H9 (cell line): ENCODE data around the gene MEP1A. TPM values are rescaled to one million over a fixed set of nuclear protein-coding genes. Genes with fewer than 3 reads are reported as not detected.

Experiments used
- DNase-seq: peaks from one replicate; pipeline ENCODE4 v3.0.0-alpha.2; 2017
- H2AFZ ChIP-seq: one replicate; pipeline ENCODE4 v1.6.1; 2013; ENCODE audit warnings: mild to moderate bottlenecking, low read length, control low read depth, moderate library complexity
- H2AK5ac ChIP-seq: 2 replicates; pipeline ENCODE4 v1.6.1; 2013; ENCODE audit warnings: low read length, control low read depth, mixed read lengths; ENCODE audit not compliant: insufficient read length
- H2BK120ac ChIP-seq: one replicate; pipeline ENCODE4 v1.6.1; 2013; ENCODE audit warnings: low read depth, mild to moderate bottlenecking, low read length, control low read depth, inconsistent platforms; ENCODE audit not compliant: poor library complexity, severe bottlenecking
- H2BK12ac ChIP-seq: 2 replicates; pipeline ENCODE4 v1.6.1; 2013; ENCODE audit warnings: low read length, control low read depth, mixed read lengths, low read depth; ENCODE audit not compliant: insufficient read length
- H2BK15ac ChIP-seq: 2 replicates; pipeline ENCODE4 v1.6.1; 2013; ENCODE audit warnings: low read depth, low read length, control low read depth
- H2BK20ac ChIP-seq: one replicate; pipeline ENCODE4 v1.6.1; 2013; ENCODE audit warnings: low read depth, mild to moderate bottlenecking, low read length, control low read depth, inconsistent platforms; ENCODE audit not compliant: poor library complexity, severe bottlenecking
- H2BK5ac ChIP-seq: 2 replicates; pipeline ENCODE4 v1.6.1; 2013; ENCODE audit warnings: low read length, control low read depth, mixed read lengths; ENCODE audit not compliant: insufficient read length
- H3K14ac ChIP-seq: 2 replicates; pipeline ENCODE4 v1.6.1; 2013; ENCODE audit warnings: low read length, control low read depth; ENCODE audit not compliant: insufficient read depth
- H3K18ac ChIP-seq: 2 replicates; pipeline ENCODE4 v1.6.1; 2013; ENCODE audit warnings: low read depth, mild to moderate bottlenecking, mixed read lengths, low read length, control low read depth; ENCODE audit not compliant: insufficient read length
- H3K23ac ChIP-seq: 2 replicates; pipeline ENCODE4 v1.6.1; 2013; ENCODE audit warnings: low read length, control low read depth, mixed read lengths, low read depth; ENCODE audit not compliant: insufficient read length
- H3K23me2 ChIP-seq: 2 replicates; pipeline ENCODE4 v1.6.1; 2013; ENCODE audit warnings: low read depth, mild to moderate bottlenecking, mixed read lengths, low read length, control low read depth; ENCODE audit not compliant: insufficient read length, poor library complexity, severe bottlenecking
- H3K27ac ChIP-seq: 2 replicates; pipeline ENCODE4 v1.5.1; 2013; ENCODE audit warnings: low read length, control low read depth, mixed read lengths, low read depth; ENCODE audit not compliant: insufficient read length
- H3K27me3 ChIP-seq: 2 replicates; pipeline ENCODE4 v1.6.1; 2013; ENCODE audit warnings: low read length, control low read depth, inconsistent platforms; ENCODE audit not compliant: insufficient read depth
- H3K4ac ChIP-seq: 2 replicates; pipeline ENCODE4 v1.6.1; 2013; ENCODE audit warnings: low read depth, mild to moderate bottlenecking, control low read depth, inconsistent platforms, low read length, moderate library complexity
- H3K4me1 ChIP-seq: 2 replicates; pipeline ENCODE4 v1.6.1; 2013; ENCODE audit warnings: low read length, control low read depth, inconsistent platforms; ENCODE audit not compliant: insufficient read depth
- H3K4me2 ChIP-seq: 2 replicates; pipeline ENCODE4 v1.6.1; 2013; ENCODE audit warnings: low read length, control low read depth, mixed read lengths; ENCODE audit not compliant: insufficient read length, insufficient read depth
- H3K56ac ChIP-seq: 2 replicates; pipeline ENCODE4 v1.6.1; 2013; ENCODE audit warnings: low read depth, mild to moderate bottlenecking, mixed read lengths, low read length, control low read depth; ENCODE audit not compliant: insufficient read length
- H3K79me1 ChIP-seq: 2 replicates; pipeline ENCODE4 v1.6.1; 2013; ENCODE audit warnings: low read depth, mild to moderate bottlenecking, moderate library complexity, low read length, control low read depth, inconsistent platforms; ENCODE audit not compliant: insufficient read depth, poor library complexity, severe bottlenecking
- H3K79me2 ChIP-seq: 2 replicates; pipeline ENCODE4 v1.6.1; 2013; ENCODE audit warnings: low read length, control low read depth, inconsistent platforms; ENCODE audit not compliant: insufficient read depth
- H3K9ac ChIP-seq: 2 replicates; pipeline ENCODE4 v1.6.1; 2013; ENCODE audit warnings: low read length, control low read depth, mixed read lengths; ENCODE audit not compliant: insufficient read length; ENCODE audit errors: extremely low read depth
- H3K9me3 ChIP-seq: one replicate; pipeline ENCODE4 v1.6.1; 2013; ENCODE audit warnings: low read depth, low read length, inconsistent platforms; ENCODE audit not compliant: control insufficient read depth
- H3T11ph ChIP-seq: one replicate; pipeline ENCODE4 v1.6.1; 2013; ENCODE audit warnings: mild to moderate bottlenecking, low read length, control low read depth, inconsistent platforms
- H4K20me1 ChIP-seq: one replicate; pipeline ENCODE4 v1.6.1; 2013; ENCODE audit not compliant: control insufficient read depth, insufficient read length, insufficient read depth
- H4K5ac ChIP-seq: 2 replicates; pipeline ENCODE4 v1.6.1; 2013; ENCODE audit warnings: low read depth, mild to moderate bottlenecking, mixed read lengths, low read length, control low read depth; ENCODE audit not compliant: insufficient read length
- H4K8ac ChIP-seq: replicated peaks from 2 replicates; pipeline ENCODE4 v1.6.1; 2013; ENCODE audit warnings: low read length, control low read depth, mixed read lengths, low read depth; ENCODE audit not compliant: insufficient read length
- H4K91ac ChIP-seq: 2 replicates; pipeline ENCODE4 v1.6.1; 2013; ENCODE audit warnings: low read depth, mild to moderate bottlenecking, moderate library complexity, mixed read lengths, low read length, control low read depth; ENCODE audit not compliant: insufficient read length
- H3K27ac Mint-ChIP-seq, 3 experiments: 2 replicates in 2 of 3; 3 replicates in 1 of 3; pipeline ENCODE4 v1.8.0; 2020 to 2021; ENCODE audit warnings: mixed read lengths in 3 of 3, mild to moderate bottlenecking in 1 of 3, moderate library complexity in 1 of 3
- H3K27me3 Mint-ChIP-seq: 2 replicates; pipeline ENCODE4 v1.8.0; 2021; ENCODE audit warnings: low read depth, mild to moderate bottlenecking, moderate library complexity, mixed read lengths
- H3K36me3 Mint-ChIP-seq, 3 experiments: 2 replicates in 2 of 3; 3 replicates in 1 of 3; pipeline ENCODE4 v1.8.0; 2020 to 2021; ENCODE audit warnings: low read depth in 3 of 3, mixed read lengths in 3 of 3; ENCODE audit not compliant: insufficient read depth in 1 of 3
- H3K4me1 Mint-ChIP-seq, 2 experiments: 2 replicates each; pipeline ENCODE4 v1.8.0; 2020; ENCODE audit warnings: mixed read lengths in 2 of 2
- H3K4me3 Mint-ChIP-seq, 2 experiments: 2 replicates in 1 of 2; 3 replicates in 1 of 2; pipeline ENCODE4 v1.8.0; 2020 to 2021; ENCODE audit warnings: mild to moderate bottlenecking in 2 of 2, mixed read lengths in 2 of 2, moderate library complexity in 1 of 2
- H3K9me3 Mint-ChIP-seq, 2 experiments: 2 replicates in 1 of 2; 3 replicates in 1 of 2; pipeline ENCODE4 v1.8.0; 2020; ENCODE audit warnings: mild to moderate bottlenecking in 2 of 2, mixed read lengths in 2 of 2, moderate library complexity in 1 of 2
- WGBS: extraction: QIAGEN DNeasy Blood & Tissue Kit; methylation state at CpG from one replicate; pipeline ENCODE4 v1.1.7; 2013; ENCODE audit warnings: missing lambda C conversion rate, low lambda C conversion rate, mixed read lengths; ENCODE audit not compliant: insufficient read length; ENCODE audit errors: extremely low coverage; 5-methylcytosine and 5-hydroxymethylcytosine counted together
- total RNA-seq: library from RNA; stranded (reverse); gene quantifications from 2 replicates; pipeline ENCODE4 v1.2.1, GENCODE V29; 2021
- TF ChIP-seq, protein P1 (sequence below): fragments of 200-600 bp; sonication (generic); conservative IDR thresholded peaks from 3 replicates; pipeline ENCODE4 v1.8.0; 2021; ENCODE audit warnings: antibody characterized with exemption, mild to moderate bottlenecking

The MEP1A gene
- total RNA-seq, 1 experiment from 2014 or later = not detected

- H2BK15ac ChIP-seq = no peak overlapping the region
Measured at GRCh38 chr6:46776070-46776712, 17.0 kb upstream of the MEP1A start.

More at GRCh38 chr6:46776070-46776712, 17.0 kb upstream of the MEP1A start:
- no peak overlapping the region for H3K56ac ChIP-seq
- H3K79me2 ChIP-seq = no peaks in the 10 kb centered on the region
- no peaks in the 10 kb centered on the region; a peak in 2 of 4 replicates for H3K4me1 Mint-ChIP-seq
- no CpG with 5 or more reads among the region's 5 CpGs for WGBS
- no peaks in the 10 kb centered on the region for H3K23me2 ChIP-seq
- H2BK5ac ChIP-seq = no peak overlapping the region
- H3K79me1 ChIP-seq = no peaks in the 10 kb centered on the region
- H3K14ac ChIP-seq = no peak overlapping the region
- no peak overlapping the region for H3K27ac ChIP-seq
- no peak overlapping the region for H3K23ac ChIP-seq
- H3K27me3 Mint-ChIP-seq = peaks cover 7% of the 10 kb centered on the region
- H4K20me1 ChIP-seq = no peaks in the 10 kb centered on the region
- no peak overlapping the region for H3K27ac Mint-ChIP-seq
- TF ChIP-seq, protein P1, sequence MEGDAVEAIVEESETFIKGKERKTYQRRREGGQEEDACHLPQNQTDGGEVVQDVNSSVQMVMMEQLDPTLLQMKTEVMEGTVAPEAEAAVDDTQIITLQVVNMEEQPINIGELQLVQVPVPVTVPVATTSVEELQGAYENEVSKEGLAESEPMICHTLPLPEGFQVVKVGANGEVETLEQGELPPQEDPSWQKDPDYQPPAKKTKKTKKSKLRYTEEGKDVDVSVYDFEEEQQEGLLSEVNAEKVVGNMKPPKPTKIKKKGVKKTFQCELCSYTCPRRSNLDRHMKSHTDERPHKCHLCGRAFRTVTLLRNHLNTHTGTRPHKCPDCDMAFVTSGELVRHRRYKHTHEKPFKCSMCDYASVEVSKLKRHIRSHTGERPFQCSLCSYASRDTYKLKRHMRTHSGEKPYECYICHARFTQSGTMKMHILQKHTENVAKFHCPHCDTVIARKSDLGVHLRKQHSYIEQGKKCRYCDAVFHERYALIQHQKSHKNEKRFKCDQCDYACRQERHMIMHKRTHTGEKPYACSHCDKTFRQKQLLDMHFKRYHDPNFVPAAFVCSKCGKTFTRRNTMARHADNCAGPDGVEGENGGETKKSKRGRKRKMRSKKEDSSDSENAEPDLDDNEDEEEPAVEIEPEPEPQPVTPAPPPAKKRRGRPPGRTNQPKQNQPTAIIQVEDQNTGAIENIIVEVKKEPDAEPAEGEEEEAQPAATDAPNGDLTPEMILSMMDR = no peak
- no peak overlapping the region for H3K4me3 Mint-ChIP-seq
- no peaks in the 10 kb centered on the region for H3K27me3 ChIP-seq
- no peak overlapping the region for H4K91ac ChIP-seq
- H3K9me3 Mint-ChIP-seq = no peaks in the 10 kb centered on the region
- no peaks in the 10 kb centered on the region for H3K9me3 ChIP-seq
- H3T11ph ChIP-seq = no peak overlapping the region
- no peak for DNase-seq
- H2BK120ac ChIP-seq = no peak overlapping the region
- no peaks in the 10 kb centered on the region for H3K36me3 Mint-ChIP-seq
- no peak overlapping the region for H3K4me2 ChIP-seq
- H4K5ac ChIP-seq = no peak overlapping the region
- no peak overlapping the region for H3K18ac ChIP-seq
- no peak overlapping the region for H4K8ac ChIP-seq
- no peak overlapping the region for H2BK12ac ChIP-seq
- H2AK5ac ChIP-seq = no peak overlapping the region
- no peak overlapping the region for H3K4ac ChIP-seq
- no peak overlapping the region for H3K9ac ChIP-seq
- no peaks in the 10 kb centered on the region for H3K4me1 ChIP-seq
- no peak overlapping the region for H2AFZ ChIP-seq
- no peak overlapping the region for H2BK20ac ChIP-seq
